Activated T-cell treated with anti-CD3 and anti-CD28 coated beads, Interleukin-2, amount 50 U/mL, for 72 hours (primary cell): ENCODE results near the gene CABYR. TPM values are rescaled to one million over a fixed set of nuclear protein-coding genes. Genes with fewer than 3 reads are reported as not detected.

Source experiments
- ATAC-seq, 2 donors: fragments of 150-1000 bp; cut with Tn5 transposase; replicated peaks in 1 of 2; 2 replicates each; pipeline ENCODE4 v1.10.0; 2021; ENCODE audit warnings: moderate library complexity in 2 of 2, mild to moderate bottlenecking in 1 of 2
- DNase-seq, 2 donors: peaks; one replicate each; pipeline ENCODE4 v3.0.0; 2021 to 2022; ENCODE audit warnings: mixed read lengths in 1 of 2
- H3K27ac Mint-ChIP-seq: one replicate; pipeline ENCODE4 v1.8.0; 2022; ENCODE audit warnings: mild to moderate bottlenecking, moderate library complexity, mixed read lengths
- H3K27me3 Mint-ChIP-seq: one replicate; pipeline ENCODE4 v1.8.0; 2022; ENCODE audit warnings: low read depth, mixed read lengths
- H3K36me3 Mint-ChIP-seq, 2 donors: one replicate each; pipeline ENCODE4 v1.8.0; 2022; ENCODE audit warnings: mixed read lengths in 2 of 2, mild to moderate bottlenecking in 1 of 2; ENCODE audit not compliant: insufficient read depth in 2 of 2
- H3K4me1 Mint-ChIP-seq: one replicate; pipeline ENCODE4 v1.8.0; 2022; ENCODE audit warnings: low read depth, mixed read lengths
- H3K4me3 Mint-ChIP-seq, 2 donors: one replicate each; pipeline ENCODE4 v1.8.0; 2022; ENCODE audit warnings: mild to moderate bottlenecking in 2 of 2, mixed read lengths in 2 of 2, moderate library complexity in 2 of 2
- H3K9me3 Mint-ChIP-seq, 2 donors: one replicate each; pipeline ENCODE4 v1.8.0; 2022; ENCODE audit warnings: mixed read lengths in 2 of 2
- total RNA-seq, 2 donors: library from RNA; stranded (reverse); gene quantifications; one replicate each; pipeline ENCODE4 v1.2.3, GENCODE V29; 2022

The CABYR gene
- 1 to 10 TPM in 1 of 2 donors, under 1 TPM in 1; 0.65 to 2.1 TPM for total RNA-seq

- Mint-ChIP-seq H3K9me3 (peaks cover 0 to 2% of the 10 kb centered on the region in 2 donors), H3K4me3 (peak within 1 kb of the TSS; percentile 95 to 97), H3K4me1 (peaks cover 25% of the 10 kb centered on the region), H3K27me3 (peaks cover 7% of the 10 kb centered on the region), H3K36me3 (peaks cover 0 to 2% of the 10 kb centered on the region in 2 donors), H3K27ac (peak within 1 kb of the TSS; percentile 64)
- ATAC-seq (peak; percentile 93 to 94), DNase-seq (peak; percentile 75 to 79)
These were observed at the start of gene CABYR for GRCh38 chr18:24138789-24139616. Gene CABYR, plus strand, starts transcription at chr18:24139062. Its CDS starts 4,053 bp downstream, at chr18:24143115.

- H3K36me3 Mint-ChIP-seq: peaks cover 2 to 17% of the 10 kb centered on the region in 2 donors
- H3K27me3 Mint-ChIP-seq: no peaks in the 10 kb centered on the region
- peaks cover 25% of the 10 kb centered on the region for H3K4me1 Mint-ChIP-seq
- DNase-seq (no peak), ATAC-seq (no peak)
- peaks cover under 1% of the 10 kb centered on the region in 2 donors for H3K9me3 Mint-ChIP-seq
- no peak overlapping the region for H3K4me3 Mint-ChIP-seq
- H3K27ac Mint-ChIP-seq: peak overlapping the region; percentile 24
These were observed 49.8 kb upstream of the CABYR start for GRCh38 chr18:24089076-24089475.

- DNase-seq (no peak), ATAC-seq (no peak)
- H3K27ac Mint-ChIP-seq: no peak overlapping the region
- H3K9me3 Mint-ChIP-seq: peaks cover 2 to 4% of the 10 kb centered on the region in 2 donors
- no peaks in the 10 kb centered on the region for H3K27me3 Mint-ChIP-seq
- no peak overlapping the region for H3K4me3 Mint-ChIP-seq
- peaks cover 4 to 20% of the 10 kb centered on the region in 2 donors for H3K36me3 Mint-ChIP-seq
- peaks cover 29% of the 10 kb centered on the region for H3K4me1 Mint-ChIP-seq
These were observed 49.1 kb upstream of the CABYR start for GRCh38 chr18:24089515-24090337.

GRCh38 chr18:24090876-24091275 lies 48.0 kb upstream of the CABYR start:
- no peaks in the 10 kb centered on the region for H3K27me3 Mint-ChIP-seq
- peaks cover 19% of the 10 kb centered on the region for H3K4me1 Mint-ChIP-seq
- peaks cover 8 to 16% of the 10 kb centered on the region in 2 donors for H3K36me3 Mint-ChIP-seq
- ATAC-seq (no peak), DNase-seq (no peak)
- no peak overlapping the region for H3K4me3 Mint-ChIP-seq
- H3K27ac Mint-ChIP-seq: no peak overlapping the region
- peaks cover 2 to 4% of the 10 kb centered on the region in 2 donors for H3K9me3 Mint-ChIP-seq

GRCh38 chr18:24094561-24094960 lies 44.3 kb upstream of the CABYR start:
- Mint-ChIP-seq H3K36me3 (peaks cover 12 to 20% of the 10 kb centered on the region in 2 donors), H3K27me3 (no peaks in the 10 kb centered on the region), H3K4me1 (peaks cover 10% of the 10 kb centered on the region), H3K27ac (peak overlapping the region; percentile 1), H3K4me3 (no peak overlapping the region), H3K9me3 (peaks cover 4 to 8% of the 10 kb centered on the region in 2 donors)
- no peak for DNase-seq
- no peak for ATAC-seq

GRCh38 chr18:24095976-24096375 lies 42.9 kb upstream of the CABYR start:
- DNase-seq (no peak), ATAC-seq (no peak)
- peaks cover 18% of the 10 kb centered on the region for H3K4me1 Mint-ChIP-seq
- peaks cover 4 to 8% of the 10 kb centered on the region in 2 donors for H3K9me3 Mint-ChIP-seq
- H3K27ac Mint-ChIP-seq: no peak overlapping the region
- H3K4me3 Mint-ChIP-seq: no peak overlapping the region
- H3K27me3 Mint-ChIP-seq: no peaks in the 10 kb centered on the region
- H3K36me3 Mint-ChIP-seq: peaks cover 12 to 20% of the 10 kb centered on the region in 2 donors

GRCh38 chr18:24103320-24104021 lies 35.4 kb upstream of the CABYR start:
- DNase-seq (no peak), ATAC-seq (no peak)
- H3K4me1 Mint-ChIP-seq: peaks cover 14% of the 10 kb centered on the region
- H3K27ac Mint-ChIP-seq: no peak overlapping the region
- no peaks in the 10 kb centered on the region for H3K9me3 Mint-ChIP-seq
- no peak overlapping the region for H3K4me3 Mint-ChIP-seq
- no peaks in the 10 kb centered on the region for H3K27me3 Mint-ChIP-seq
- peaks cover 0 to 1% of the 10 kb centered on the region in 2 donors for H3K36me3 Mint-ChIP-seq

GRCh38 chr18:24104486-24104885 lies 34.4 kb upstream of the CABYR start:
- ATAC-seq (no peak), DNase-seq (no peak)
- Mint-ChIP-seq H3K4me1 (peaks cover 14% of the 10 kb centered on the region), H3K36me3 (peaks cover 0 to 1% of the 10 kb centered on the region in 2 donors), H3K27ac (no peak overlapping the region), H3K4me3 (no peak overlapping the region), H3K27me3 (no peaks in the 10 kb centered on the region), H3K9me3 (no peaks in the 10 kb centered on the region)

- peaks cover 0 to 2% of the 10 kb centered on the region in 2 donors for H3K36me3 Mint-ChIP-seq
- H3K27ac Mint-ChIP-seq: no peak overlapping the region
- peaks cover 18% of the 10 kb centered on the region for H3K4me1 Mint-ChIP-seq
- DNase-seq (no peak), ATAC-seq (no peak)
- no peaks in the 10 kb centered on the region for H3K27me3 Mint-ChIP-seq
- no peak overlapping the region for H3K4me3 Mint-ChIP-seq
- no peaks in the 10 kb centered on the region for H3K9me3 Mint-ChIP-seq
These were observed 30.2 kb upstream of the CABYR start for GRCh38 chr18:24108641-24109040.

- H3K27me3 Mint-ChIP-seq: no peaks in the 10 kb centered on the region
- no peak overlapping the region for H3K4me3 Mint-ChIP-seq
- H3K9me3 Mint-ChIP-seq: no peaks in the 10 kb centered on the region
- DNase-seq (no peak), ATAC-seq (no peak)
- peaks cover 40% of the 10 kb centered on the region for H3K4me1 Mint-ChIP-seq
- peaks cover 0 to 3% of the 10 kb centered on the region in 2 donors for H3K36me3 Mint-ChIP-seq
- peak overlapping the region; percentile 44 for H3K27ac Mint-ChIP-seq
These were observed 26.9 kb upstream of the CABYR start for GRCh38 chr18:24111936-24112335.

- Mint-ChIP-seq H3K4me1 (peaks cover 40% of the 10 kb centered on the region), H3K36me3 (peaks cover 0 to 3% of the 10 kb centered on the region in 2 donors), H3K27me3 (no peaks in the 10 kb centered on the region), H3K4me3 (no peak overlapping the region), H3K9me3 (no peaks in the 10 kb centered on the region), H3K27ac (no peak overlapping the region)
- DNase-seq (no peak), ATAC-seq (no peak)
These were observed 26.4 kb upstream of the CABYR start for GRCh38 chr18:24112464-24112863.

GRCh38 chr18:24112874-24113615 lies 25.8 kb upstream of the CABYR start:
- Mint-ChIP-seq H3K9me3 (no peaks in the 10 kb centered on the region), H3K27me3 (no peaks in the 10 kb centered on the region), H3K4me1 (peaks cover 40% of the 10 kb centered on the region), H3K27ac (no peak overlapping the region), H3K36me3 (peaks cover 0 to 2% of the 10 kb centered on the region in 2 donors), H3K4me3 (no peak overlapping the region)
- ATAC-seq (peak; percentile 56 to 70), DNase-seq (no peak)
